HUES64 (cell line): ENCODE measurements around the gene PRPF6.

ENCODE experiments used
- H3K27ac ChIP-seq: 2 replicates; pipeline ENCODE4 v1.7.0; 2013; ENCODE audit warnings: low read depth, low read length, inconsistent platforms
- H3K27me3 ChIP-seq: 2 replicates; pipeline ENCODE4 v1.6.1; 2013; ENCODE audit warnings: mild to moderate bottlenecking, low read length; ENCODE audit not compliant: insufficient read depth
- H3K36me3 ChIP-seq: 2 replicates; pipeline ENCODE4 v1.6.1; 2013; ENCODE audit warnings: mild to moderate bottlenecking, low read length; ENCODE audit not compliant: insufficient read depth
- H3K4me1 ChIP-seq: 2 replicates; pipeline ENCODE4 v1.6.1; 2013; ENCODE audit warnings: mild to moderate bottlenecking, low read length, moderate library complexity; ENCODE audit not compliant: insufficient read depth
- H3K4me3 ChIP-seq: 2 replicates; pipeline ENCODE4 v1.5.1; 2013; ENCODE audit warnings: mild to moderate bottlenecking, low read length, moderate library complexity
- H3K9ac ChIP-seq: 2 replicates; pipeline ENCODE4 v1.6.1; 2013; ENCODE audit warnings: mild to moderate bottlenecking, low read depth, low read length
- H3K9me3 ChIP-seq: 2 replicates; pipeline ENCODE4 v1.6.1; 2013; ENCODE audit warnings: low read depth, low read length; ENCODE audit not compliant: insufficient read depth
- WGBS: fragments of 150-250, 120-280 bp; methylation state at CpG from one replicate; pipeline ENCODE4 v1.1.7; 2013; ENCODE audit warnings: missing lambda C conversion rate; 5-methylcytosine and 5-hydroxymethylcytosine counted together

The PRPF6 gene

GRCh38 chr20:64067005-64067632 lies 86.2 kb downstream of the PRPF6 start:
- Histone ChIP-seq H3K9ac (no peak overlapping the region), H3K27ac (no peak overlapping the region), H3K27me3 (no peaks in the 10 kb centered on the region), H3K4me1 (peaks cover 4% of the 10 kb centered on the region; the same call in 1 of the 2 replicates), H3K9me3 (no peaks in the 10 kb centered on the region), H3K36me3 (no peaks in the 10 kb centered on the region), H3K4me3 (no peak overlapping the region)
- 79% methylated on average over 6 of the region's 6 CpGs for WGBS

- Histone ChIP-seq H3K4me1 (0 out of 2 replicates have a peak, but pooled peaks cover 4% of the 10 kb centered on the region), H3K9ac (no peak overlapping the region), H3K27ac (no peak overlapping the region), H3K9me3 (no peaks in the 10 kb centered on the region), H3K4me3 (no peak overlapping the region), H3K27me3 (no peaks in the 10 kb centered on the region), H3K36me3 (no peaks in the 10 kb centered on the region)
- WGBS = 87% methylated on average over 11 of the region's 12 CpGs
These were observed 86.9 kb downstream of the PRPF6 start for GRCh38 chr20:64067733-64068307.

- Histone ChIP-seq H3K4me3 (no peak overlapping the region), H3K36me3 (peaks cover 3% of the 10 kb centered on the region; the same call in 1 of the 2 replicates), H3K4me1 (0 out of 2 replicates have a peak, but pooled peaks cover 4% of the 10 kb centered on the region), H3K27me3 (no peaks in the 10 kb centered on the region), H3K27ac (no peak overlapping the region), H3K9me3 (no peaks in the 10 kb centered on the region), H3K9ac (no peak overlapping the region)
- 85% methylated on average over 12 of the region's 12 CpGs for WGBS
These were observed 87.7 kb downstream of the PRPF6 start for GRCh38 chr20:64068386-64069208.

- Histone ChIP-seq H3K27me3 (no peaks in the 10 kb centered on the region), H3K36me3 (peaks cover 7% of the 10 kb centered on the region), H3K4me3 (no peak overlapping the region), H3K9ac (no peak overlapping the region), H3K27ac (no peak overlapping the region), H3K4me1 (no peaks in the 10 kb centered on the region), H3K9me3 (no peaks in the 10 kb centered on the region)
- WGBS = 92% methylated on average over 20 of the region's 20 CpGs
These were observed 88.3 kb downstream of the PRPF6 start for GRCh38 chr20:64069209-64069613.

- Histone ChIP-seq H3K9ac (no peak overlapping the region), H3K9me3 (no peaks in the 10 kb centered on the region), H3K4me1 (no peaks in the 10 kb centered on the region), H3K36me3 (peaks cover 7% of the 10 kb centered on the region), H3K27me3 (no peaks in the 10 kb centered on the region), H3K27ac (no peak overlapping the region), H3K4me3 (no peak overlapping the region)
- 67% methylated on average over 13 of the region's 14 CpGs for WGBS
These were observed 88.8 kb downstream of the PRPF6 start for GRCh38 chr20:64069614-64070243.

GRCh38 chr20:64070244-64070993 lies 89.5 kb downstream of the PRPF6 start:
- Histone ChIP-seq H3K9me3 (no peaks in the 10 kb centered on the region), H3K36me3 (peaks cover 7% of the 10 kb centered on the region)

GRCh38 chr20:64071341-64072332 lies 90.7 kb downstream of the PRPF6 start:
- Histone ChIP-seq H3K9me3 (no peaks in the 10 kb centered on the region), H3K36me3 (peaks cover 7% of the 10 kb centered on the region), H3K4me1 (no peaks in the 10 kb centered on the region), H3K4me3 (no peak overlapping the region), H3K9ac (no peak overlapping the region), H3K27ac (no peak overlapping the region), H3K27me3 (no peaks in the 10 kb centered on the region)
- WGBS = 93% methylated on average over 30 of the region's 30 CpGs

More at GRCh38 chr20:64070244-64070993, 89.5 kb downstream of the PRPF6 start:
- no peak overlapping the region for H3K27ac ChIP-seq
- no peak overlapping the region for H3K9ac ChIP-seq
- no peak overlapping the region for H3K4me3 ChIP-seq
- H3K27me3 ChIP-seq = no peaks in the 10 kb centered on the region
- 95% methylated on average over 31 of the region's 31 CpGs for WGBS
- H3K4me1 ChIP-seq = no peaks in the 10 kb centered on the region

DNA sequence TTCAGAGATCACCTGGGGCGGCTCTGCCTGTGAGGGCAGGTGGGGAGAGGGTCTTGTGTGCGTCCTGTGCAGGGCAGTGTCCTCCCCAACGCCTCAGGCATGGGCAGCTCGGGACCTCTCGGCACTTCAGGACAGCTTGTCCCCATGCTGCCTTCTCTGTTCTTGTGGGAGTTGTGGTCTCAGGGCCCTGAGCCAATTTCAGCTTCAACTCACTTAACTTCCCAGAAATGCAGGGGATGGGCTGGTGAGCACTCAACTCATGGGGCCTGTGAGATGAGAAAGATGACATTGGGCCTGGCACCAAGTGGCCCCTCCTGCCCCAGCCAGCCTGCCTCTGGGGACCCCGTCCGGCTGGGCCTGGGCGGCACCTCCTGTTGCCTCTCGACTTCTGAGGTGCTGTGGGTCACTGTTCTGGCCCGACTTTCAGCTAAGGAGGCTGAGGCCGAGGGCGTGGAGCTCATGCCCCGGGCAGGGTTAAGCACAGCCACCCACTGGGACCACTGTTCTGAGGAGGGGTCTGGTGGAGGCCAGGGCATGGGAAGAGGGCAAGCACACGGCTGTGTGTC lies 91.6 kb downstream of the PRPF6 start:
- Histone ChIP-seq H3K4me3 (no peak overlapping the region), H3K4me1 (no peaks in the 10 kb centered on the region), H3K9me3 (no peaks in the 10 kb centered on the region), H3K27me3 (no peaks in the 10 kb centered on the region), H3K9ac (no peak overlapping the region), H3K27ac (no peak overlapping the region), H3K36me3 (peaks cover 7% of the 10 kb centered on the region)
- 91% methylated on average over 14 of the region's 14 CpGs for whole genome bisulfite sequencing

GRCh38 chr20:64073476-64074183 lies 92.7 kb downstream of the PRPF6 start:
- Histone ChIP-seq H3K4me3 (no peak overlapping the region), H3K9me3 (no peaks in the 10 kb centered on the region), H3K27me3 (no peaks in the 10 kb centered on the region), H3K27ac (no peak overlapping the region), H3K9ac (no peak overlapping the region), H3K4me1 (peaks cover 7% of the 10 kb centered on the region; the same call in 1 of the 2 replicates), H3K36me3 (peaks cover 7% of the 10 kb centered on the region)
- 93% methylated on average over 37 of the region's 37 CpGs for WGBS
